HG03520 (cell line): Measurements from ENCODE around the gene PAGR1.
"Not testable (repeated sequence)": the region's sequence is repeated elsewhere in the genome, so short reads cannot be mapped to it uniquely, and the experiment has no call there.

Experiments
- ATAC-seq: cut with Tn5 transposase; IDR thresholded peaks from one replicate; pipeline ENCODE4 v1.9.1; 2021; ENCODE audit warnings: mild to moderate bottlenecking, moderate library complexity; ENCODE audit not compliant: unreplicated experiment

The PAGR1 gene

DNA sequence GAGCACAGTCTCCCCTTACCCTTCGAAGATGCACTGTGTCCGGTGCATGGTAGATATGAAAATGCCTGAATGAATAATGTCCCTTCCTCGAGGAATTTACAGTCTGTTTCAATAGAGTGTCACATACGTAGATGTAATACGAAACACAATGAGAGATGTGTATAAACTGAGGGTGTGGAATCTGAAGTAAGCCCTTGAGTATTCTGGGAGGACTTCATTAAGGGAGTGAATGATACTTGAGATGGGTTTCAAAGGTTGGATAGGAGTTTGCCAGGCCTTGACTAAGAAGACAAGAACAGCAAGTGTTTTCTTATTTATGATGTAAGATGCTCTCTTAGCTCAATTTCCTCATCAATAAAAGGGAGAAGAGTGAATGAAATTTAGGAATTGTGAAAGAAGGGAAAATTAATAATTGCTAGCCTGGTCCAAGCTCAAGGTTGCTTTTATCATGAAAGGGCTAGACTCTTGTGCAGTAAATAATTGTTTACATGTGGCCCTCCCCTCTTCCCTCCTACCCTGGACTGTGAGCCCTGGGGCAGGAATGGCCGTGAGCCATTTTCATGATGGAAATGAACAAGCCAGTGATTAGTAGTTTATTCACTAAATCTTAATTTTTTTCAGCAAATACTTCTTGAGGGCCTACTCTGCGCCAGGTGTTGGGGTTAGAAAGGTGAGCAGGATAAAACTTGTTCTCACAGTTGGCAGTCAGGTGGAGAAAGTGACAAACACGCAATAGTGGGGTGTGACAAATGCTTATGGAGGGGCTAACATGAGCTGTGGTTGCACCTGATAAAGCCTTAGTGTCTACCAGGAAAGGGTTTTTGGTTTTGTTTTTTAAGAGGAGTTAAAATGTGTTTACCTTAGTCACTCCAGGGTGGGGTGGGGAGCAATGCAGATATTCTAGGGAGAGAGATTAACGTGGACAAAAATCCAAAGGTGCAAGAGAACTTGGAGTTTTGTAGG is 23.8 kb upstream of the PAGR1 start:
- no peak for ATAC-seq

DNA sequence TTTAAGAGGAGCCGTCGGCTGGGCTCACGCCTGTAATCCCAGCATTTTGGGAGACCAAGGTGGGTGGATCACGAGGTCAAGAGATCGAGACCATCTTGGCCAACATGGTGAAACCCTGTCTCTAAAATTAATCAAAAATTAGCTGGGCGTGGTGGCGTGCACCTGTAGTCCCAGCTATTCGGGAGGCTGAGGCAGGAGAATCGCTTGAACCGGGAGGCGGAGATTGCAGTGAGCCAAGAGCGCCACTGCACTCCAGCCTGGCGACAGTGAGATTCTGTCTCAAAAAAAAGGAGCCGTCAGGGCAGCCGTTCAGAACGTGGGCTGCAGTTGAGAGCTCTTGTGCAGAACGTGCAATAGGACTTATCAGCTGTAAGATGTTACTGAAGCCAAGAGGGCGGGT is 22.8 kb upstream of the PAGR1 start:
- ATAC-seq: not testable (repeated sequence)

DNA sequence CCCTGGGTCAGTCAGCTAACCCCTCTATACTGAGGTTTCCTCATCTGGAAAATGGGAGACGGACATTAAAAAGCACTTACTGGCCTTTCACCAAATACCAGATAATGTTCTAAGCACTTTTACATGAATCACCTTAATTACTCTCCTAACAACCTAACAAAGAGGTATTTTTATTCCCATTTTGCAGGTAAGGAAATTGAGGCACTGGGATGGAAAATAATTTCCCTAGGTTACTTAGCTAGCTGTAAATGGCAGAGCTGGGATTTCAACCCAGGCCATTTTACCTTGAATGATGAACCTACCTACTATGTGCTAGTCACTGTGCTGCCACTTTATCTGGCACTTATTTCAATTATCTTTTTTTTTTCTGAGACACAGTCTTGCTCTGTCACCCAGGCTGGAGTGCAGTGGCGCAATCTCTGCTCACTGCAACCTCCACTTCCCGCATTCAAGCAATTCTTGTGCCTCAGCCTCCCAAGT is 21.7 kb upstream of the PAGR1 start:
- no peak for ATAC-seq

DNA sequence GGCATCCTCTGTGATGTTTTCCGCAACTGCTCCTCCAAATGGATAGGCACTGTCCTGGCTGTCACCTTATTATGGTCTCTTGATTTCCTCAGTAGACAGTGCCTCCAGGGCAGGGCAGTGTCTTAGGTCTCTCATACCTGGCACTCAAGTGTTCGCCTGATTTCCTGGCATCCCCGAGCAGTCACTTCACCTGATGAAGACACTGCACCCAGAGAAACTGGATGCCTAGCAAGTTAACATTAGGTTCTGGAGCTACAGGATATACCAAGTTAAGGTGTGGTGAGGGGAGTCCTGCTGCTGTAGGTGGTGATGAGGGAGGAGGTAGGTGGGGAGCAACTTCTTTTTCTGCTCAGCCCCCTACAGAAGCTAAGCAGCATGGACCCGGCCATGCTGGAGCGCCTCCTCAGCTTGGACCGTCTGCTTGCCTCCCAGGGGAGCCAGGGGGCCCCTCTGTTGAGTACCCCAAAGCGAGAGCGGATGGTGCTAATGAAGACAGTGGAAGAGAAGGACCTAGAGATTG is 13.5 kb upstream of the PAGR1 start:
- ATAC-seq: no peak

DNA sequence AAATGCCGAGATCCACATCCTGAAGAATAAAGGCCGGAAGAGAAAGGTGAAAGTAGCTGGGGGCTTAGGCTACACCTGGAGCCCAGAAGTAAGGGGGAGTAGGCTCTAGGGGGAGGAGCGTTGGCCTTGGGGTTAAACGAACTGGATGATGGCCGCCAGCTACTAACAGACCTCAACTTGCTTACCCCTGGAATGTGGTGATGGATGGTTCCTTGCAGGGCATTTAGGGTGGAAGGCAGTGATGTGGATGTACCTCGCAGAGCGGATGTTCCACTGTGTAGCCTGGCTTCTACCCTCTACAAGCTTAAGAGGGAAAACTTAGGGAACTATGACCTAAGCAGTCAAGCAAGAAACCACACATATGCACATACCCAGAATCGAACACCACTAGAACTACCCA is 11.9 kb upstream of the PAGR1 start:
- ATAC-seq: no peak

DNA sequence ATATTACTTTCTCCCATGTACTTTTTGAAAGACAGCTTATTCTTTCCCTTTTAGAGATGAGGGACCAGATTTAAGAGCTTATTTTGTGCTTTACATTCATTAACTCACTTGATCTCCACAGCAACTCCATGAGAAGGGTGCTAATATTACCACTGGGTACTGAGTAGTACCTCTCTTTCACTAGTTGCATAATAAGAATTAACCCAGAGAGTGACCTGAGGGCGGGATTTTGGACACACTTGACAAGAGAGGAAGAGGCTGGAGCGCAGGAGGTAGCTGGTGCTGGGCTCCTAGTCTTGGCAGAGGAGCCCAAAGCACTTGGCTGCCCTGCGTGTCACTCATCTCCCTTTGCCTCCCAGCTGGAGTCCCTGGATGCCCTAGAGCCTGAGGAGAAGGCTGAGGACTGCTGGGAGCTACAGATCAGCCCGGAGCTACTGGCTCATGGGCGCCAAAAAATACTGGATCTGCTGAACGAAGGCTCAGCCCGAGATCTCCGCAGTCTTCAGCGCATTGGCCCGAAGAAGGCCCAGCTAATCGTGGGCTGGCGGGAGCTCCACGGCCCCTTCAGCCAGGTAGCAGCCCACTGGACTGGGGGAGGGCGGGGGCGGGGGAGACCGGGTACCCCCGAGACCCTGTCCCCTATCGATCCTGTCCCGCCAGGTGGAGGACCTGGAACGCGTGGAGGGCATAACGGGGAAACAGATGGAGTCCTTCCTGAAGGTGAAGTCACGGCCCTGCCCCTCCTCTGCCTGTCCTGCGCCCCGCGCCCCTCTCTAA is 11.3 kb upstream of the PAGR1 start:
- no peak for ATAC-seq

DNA sequence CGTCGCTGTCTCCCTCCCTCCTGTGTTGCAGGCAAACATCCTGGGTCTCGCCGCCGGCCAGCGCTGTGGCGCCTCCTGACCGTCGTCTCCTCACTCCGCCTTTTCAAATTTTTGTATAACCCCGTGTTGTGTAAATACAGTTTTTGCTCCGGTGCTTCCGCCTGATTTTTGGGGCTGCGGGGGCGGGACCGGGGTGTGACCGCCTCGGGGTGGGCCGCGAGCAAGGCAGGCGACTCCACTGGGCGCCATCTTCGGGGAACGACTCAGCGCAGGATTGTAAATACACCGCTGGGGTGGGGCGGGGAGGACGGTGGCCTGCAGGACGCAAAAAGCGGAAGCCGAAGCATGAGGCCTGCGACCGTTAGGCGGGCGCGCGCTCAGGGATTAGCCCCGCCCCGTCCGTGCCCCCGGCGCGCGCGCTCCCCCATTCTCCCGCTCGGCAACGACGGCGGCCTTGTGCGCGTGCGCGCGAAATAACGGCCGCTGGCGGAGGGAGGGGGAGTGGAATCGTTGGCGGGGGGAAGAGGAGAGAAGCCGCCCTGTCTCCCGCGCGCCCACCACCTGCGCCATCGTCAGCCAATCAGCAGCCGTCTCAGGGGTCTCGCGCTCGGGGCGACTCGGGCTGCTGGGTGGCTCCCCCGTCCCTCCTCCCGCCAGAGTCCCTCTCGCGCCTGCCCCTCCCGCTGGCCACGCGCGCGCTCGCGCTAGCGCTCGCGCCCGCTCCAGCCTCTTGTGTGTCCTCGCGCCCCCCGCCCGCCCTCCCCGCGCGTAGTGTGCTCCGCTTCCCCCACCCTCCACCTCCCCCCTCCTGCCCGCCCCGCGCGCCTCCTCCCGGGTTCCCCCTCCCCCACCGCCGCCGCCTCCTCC is 10.5 kb upstream of the PAGR1 start:
- ATAC-seq: peak; percentile 49

DNA sequence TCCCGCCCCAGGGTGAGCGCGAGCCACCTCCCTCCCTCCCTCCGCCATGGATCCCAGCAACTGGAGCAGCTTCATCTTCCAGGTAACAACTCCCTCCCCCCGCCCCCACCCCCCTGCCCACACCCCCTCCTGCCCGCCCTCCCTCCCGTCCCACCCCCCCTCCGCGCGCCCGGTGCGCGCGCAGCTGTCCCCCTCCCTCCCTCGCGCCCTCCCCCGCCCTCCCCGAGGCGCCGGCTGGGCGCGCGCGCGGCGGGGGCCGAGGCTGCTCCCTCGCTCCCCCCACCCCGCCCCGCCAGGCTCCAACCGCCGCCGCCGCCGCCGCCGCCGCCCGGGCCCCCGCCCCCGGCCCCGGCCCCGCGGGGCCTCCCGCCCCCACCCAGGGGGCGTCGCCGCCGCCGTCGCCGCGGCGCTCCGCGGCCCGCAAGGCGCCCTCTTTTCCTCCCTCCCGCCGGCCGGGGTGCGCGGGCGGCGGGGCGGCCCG is 9.8 kb upstream of the PAGR1 start, which contains the start of gene MAZ:
TSS of gene MAZ (plus strand) at position 431 of the 481 bp plus-strand sequence. CDS start 173 bp downstream, outside the sequence.
- ATAC-seq: no peak

DNA sequence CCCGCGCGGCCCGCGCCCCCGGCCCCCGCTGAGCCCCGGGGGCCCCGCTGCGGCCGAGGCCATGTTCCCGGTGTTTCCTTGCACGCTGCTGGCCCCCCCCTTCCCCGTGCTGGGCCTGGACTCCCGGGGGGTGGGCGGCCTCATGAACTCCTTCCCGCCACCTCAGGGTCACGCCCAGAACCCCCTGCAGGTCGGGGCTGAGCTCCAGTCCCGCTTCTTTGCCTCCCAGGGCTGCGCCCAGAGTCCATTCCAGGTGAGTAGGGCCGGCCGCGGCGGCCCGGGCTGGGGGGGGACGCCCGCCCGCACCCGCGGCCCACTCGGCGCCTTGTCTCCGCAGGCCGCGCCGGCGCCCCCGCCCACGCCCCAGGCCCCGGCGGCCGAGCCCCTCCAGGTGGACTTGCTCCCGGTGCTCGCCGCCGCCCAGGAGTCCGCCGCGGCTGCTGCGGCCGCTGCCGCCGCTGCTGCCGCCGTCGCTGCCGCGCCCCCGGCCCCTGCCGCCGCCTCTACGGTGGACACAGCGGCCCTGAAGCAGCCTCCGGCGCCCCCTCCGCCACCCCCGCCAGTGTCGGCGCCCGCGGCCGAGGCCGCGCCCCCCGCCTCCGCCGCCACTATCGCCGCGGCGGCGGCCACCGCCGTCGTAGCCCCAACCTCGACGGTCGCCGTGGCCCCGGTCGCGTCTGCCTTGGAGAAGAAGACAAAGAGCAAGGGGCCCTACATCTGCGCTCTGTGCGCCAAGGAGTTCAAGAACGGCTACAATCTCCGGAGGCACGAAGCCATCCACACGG is 9.1 kb upstream of the PAGR1 start:
- no peak for ATAC-seq

DNA sequence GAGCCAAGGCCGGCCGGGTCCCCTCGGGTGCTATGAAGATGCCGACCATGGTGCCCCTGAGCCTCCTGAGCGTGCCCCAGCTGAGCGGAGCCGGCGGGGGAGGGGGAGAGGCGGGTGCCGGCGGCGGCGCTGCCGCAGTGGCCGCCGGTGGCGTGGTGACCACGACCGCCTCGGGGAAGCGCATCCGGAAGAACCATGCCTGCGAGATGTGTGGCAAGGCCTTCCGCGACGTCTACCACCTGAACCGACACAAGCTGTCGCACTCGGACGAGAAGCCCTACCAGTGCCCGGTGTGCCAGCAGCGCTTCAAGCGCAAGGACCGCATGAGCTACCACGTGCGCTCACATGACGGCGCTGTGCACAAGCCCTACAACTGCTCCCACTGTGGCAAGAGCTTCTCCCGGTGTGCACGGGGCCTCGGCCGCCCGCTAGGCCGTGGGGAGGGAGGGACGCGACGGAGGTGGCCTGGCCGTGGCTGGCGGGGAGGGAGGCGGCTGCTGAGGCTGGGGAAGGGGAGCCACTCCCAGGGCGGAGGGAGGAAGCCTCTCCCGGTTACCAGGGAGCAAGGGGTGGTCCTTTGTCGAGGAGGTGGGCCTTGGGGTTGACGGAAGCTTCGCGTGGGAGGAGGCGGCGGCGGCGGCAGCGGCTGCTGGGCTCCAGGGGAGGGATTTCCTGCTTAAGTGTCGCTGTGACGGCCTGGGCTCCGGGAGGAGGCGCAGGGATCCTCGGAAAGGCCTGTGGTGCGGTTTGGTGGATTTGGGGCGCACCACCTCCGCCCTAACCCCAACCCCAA is 8.3 kb upstream of the PAGR1 start:
- ATAC-seq: no peak

DNA sequence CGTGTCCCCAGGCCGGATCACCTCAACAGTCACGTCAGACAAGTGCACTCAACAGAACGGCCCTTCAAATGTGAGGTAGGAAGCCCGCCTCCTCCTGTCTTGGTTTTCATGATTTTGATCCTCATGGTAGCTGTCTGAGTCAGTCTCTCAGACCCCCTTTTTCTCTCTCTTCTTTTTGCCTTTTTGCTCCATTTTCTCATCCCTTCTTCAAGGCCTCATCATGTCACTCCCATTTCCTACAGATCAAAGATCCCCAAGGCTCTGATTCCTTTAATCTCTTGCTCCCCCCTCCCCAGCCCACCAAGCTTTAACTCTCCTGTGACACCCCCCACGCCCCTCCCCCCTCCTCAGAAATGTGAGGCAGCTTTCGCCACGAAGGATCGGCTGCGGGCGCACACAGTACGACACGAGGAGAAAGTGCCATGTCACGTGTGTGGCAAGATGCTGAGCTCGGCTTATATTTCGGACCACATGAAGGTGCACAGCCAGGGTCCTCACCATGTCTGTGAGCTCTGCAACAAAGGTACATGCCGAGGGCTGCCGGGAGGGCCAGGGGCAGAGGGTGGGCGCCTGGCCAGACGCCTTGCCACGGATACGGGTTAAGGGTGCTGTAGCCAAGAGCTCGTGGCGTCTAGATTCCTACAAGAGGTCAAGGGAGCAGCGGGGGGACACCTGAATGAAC is 7.6 kb upstream of the PAGR1 start:
- no peak for ATAC-seq

DNA sequence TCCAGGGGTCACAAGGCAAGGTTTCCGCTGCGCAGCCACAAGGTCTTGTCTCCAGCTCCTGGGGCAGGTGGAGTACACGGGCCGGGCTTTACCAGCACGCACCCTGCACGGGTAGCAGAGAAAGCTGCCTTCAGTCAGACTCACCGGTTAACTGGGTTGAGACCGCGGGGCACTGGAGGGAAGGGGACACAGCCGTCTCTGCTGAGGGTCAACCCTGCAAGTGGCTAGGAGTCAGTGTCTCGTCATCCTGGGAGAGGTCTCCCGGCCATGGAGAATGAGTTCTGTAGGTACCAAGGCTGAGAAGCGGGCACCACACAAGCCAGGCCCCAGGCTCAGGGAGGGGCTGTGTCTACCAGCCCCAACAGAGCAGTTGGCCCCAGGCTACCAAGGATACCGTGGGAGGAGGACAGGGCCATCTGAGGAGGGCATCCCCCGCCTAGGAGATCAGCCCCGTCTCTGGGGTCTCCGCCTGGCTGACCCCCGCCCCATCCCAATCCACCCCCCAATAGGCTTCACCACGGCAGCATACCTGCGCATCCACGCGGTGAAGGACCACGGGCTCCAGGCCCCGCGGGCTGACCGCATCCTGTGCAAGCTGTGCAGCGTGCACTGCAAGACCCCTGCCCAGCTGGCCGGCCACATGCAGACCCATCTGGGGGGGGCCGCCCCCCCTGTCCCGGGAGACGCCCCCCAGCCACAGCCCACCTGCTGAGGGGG is 6.8 kb upstream of the PAGR1 start:
- no peak for ATAC-seq

DNA sequence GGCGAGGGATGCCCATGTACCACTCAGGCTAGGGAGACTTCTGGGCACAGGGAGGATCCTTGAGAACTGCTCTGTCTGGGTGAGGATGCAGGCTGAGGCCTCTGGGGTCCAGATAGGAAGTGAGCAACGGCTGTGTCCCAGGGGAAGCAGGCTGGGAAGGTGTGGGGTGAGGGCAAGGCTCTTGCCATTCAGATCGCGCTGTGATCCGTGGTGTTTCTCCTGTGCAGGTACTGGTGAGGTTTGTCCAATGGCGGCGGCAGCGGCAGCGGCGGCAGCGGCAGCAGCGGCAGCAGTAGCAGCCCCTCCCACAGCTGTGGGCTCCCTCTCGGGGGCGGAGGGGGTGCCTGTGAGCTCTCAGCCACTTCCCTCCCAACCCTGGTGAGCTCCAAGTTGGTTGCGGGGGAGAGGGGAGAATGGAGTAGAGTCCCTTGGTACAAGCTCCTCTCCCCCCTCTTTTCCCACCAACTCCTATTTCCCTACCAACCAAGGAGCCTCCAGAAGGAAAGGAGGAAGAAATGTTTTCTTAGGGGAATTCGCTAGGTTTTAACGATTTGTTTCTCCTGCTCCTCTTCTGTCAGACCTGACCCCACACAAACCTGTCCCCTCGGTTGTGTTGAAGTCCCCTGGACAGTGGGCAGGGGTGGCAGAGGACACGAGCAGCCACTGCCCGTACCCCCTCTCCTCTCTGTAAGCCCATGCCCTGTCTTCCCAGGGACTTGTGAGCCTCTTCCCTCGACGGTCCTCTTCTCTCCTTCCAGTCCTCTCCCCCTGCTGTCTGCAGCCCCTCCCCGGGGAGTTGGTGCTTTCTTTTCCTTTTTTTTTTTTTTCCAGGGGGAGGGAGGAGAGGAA is 5.9 kb upstream of the PAGR1 start:
- no peak for ATAC-seq

DNA sequence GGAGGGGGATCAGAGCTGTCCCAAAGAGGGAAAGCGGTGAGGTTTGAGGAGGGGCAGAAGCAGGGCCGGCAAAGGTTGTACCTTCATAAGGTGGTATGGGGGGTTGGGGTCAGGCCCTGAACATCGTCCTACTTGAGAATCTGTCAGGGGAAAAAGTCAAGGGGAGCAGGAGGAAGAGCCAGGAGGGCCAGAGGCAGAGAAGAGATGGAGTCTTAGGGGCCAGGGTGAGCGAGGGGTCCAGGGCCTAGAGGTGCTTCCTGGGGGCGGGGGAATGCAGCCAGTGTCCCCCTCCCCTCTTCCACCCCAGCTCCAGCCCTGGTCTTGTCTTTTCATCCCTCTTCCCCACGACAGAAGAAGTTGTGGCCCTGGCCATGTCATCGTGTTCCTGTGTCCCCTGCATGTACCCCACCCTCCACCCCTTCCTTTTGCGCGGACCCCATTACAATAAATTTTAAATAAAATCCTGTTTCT is 5.2 kb upstream of the PAGR1 start:
- ATAC-seq: no peak

DNA sequence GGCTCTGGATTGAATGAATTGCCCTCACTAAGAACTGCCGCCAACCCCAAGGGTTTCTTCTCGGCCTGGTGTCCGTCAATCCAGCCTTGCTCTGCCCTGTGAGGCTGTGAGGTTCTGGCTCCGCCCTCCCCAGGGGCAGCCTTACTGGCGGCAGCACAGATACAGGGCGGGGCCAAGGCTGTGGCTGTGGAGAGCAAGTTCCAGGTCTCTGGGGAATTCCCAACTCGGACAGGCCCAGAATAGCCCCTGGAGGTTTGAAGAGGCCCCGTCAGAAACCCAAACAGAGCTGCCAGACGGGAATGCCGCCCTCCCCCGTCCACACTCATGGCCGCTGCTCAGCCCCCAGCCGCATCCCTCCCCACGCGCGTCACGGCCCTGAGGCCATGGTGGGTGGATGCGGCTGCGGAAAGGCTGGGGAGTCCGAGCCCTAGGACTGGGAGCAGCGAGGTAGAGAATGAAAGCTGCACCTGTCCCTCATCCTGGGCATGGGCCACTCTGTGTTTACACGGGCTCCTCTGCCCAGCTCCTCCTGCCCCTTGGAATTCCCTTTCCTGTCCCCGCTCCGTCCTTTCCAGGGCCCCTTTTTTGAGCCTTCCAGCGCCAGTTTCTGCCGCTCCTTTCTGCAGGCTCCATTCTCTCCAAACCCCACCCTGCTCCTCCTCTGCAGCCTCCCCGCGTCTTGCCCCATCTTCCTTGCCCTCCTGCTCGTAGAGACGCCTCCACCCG is 4.6 kb upstream of the PAGR1 start:
- ATAC-seq: no peak
